ENCODE data around the gene CA12. TPM values are rescaled to one million over a fixed set of nuclear protein-coding genes. Genes with fewer than 3 reads are reported as not detected.

CA12 gene
- 100 to 1,000 TPM; 141 to 645 (median 213) TPM for total RNA-seq
- long read RNA-seq, donor 1, full-length matches to known transcripts = 97 of 370 reads
- long read RNA-seq, donor 1, partial matches to known transcripts = 229 of 370 reads
- long read RNA-seq, donor 1, other reads (novel, unspliced or antisense) = 44 of 370 reads
- long read RNA-seq, donor 2, full-length matches to known transcripts = 83 of 138 reads
- long read RNA-seq, donor 2, partial matches to known transcripts = 22 of 138 reads
- long read RNA-seq, donor 2, other reads (novel, unspliced or antisense) = 33 of 138 reads

- no peaks in the 10 kb centered on the region for H3K36me3 ChIP-seq (ENCODE audit: low read depth)
- intact Hi-C loops (cut with DNase I, micrococcal nuclease) = no loop called here
- H3K4me3 ChIP-seq = peak within 1 kb of the TSS; percentile 35
- ATAC-seq = peak; percentile 82
- peak; percentile 76 to 85 (median 81) for DNase-seq
- H3K4me1 ChIP-seq (ENCODE audit: low read depth) = no peaks in the 10 kb centered on the region
- no peaks in the 10 kb centered on the region for H3K9me3 ChIP-seq
- TF ChIP-seq CTCF (IDR thresholded peaks at IDR 0.05) = no peak
Observed at GRCh38 chr15:63381301-63382204, at the start of gene CA12. TSS of gene CA12 (minus strand) at chr15:63381846. CDS start at chr15:63381720, 126 bp downstream.

- no peak for DNase-seq
- H3K4me3 ChIP-seq = no peak overlapping the region
- no peak for ATAC-seq
- no peaks in the 10 kb centered on the region for H3K9me3 ChIP-seq
- TF ChIP-seq CTCF (IDR thresholded peaks at IDR 0.05) = no peak
- intact Hi-C loops (cut with DNase I, micrococcal nuclease) = no loop called here
- no peaks in the 10 kb centered on the region for H3K36me3 ChIP-seq (ENCODE audit: low read depth)
- no peaks in the 10 kb centered on the region for H3K4me1 ChIP-seq (ENCODE audit: low read depth)
Observed at GRCh38 chr15:63430766-63431451, 49.3 kb upstream of the CA12 start.

GRCh38 chr15:63426552-63426951, 44.9 kb upstream of the CA12 start:
- Histone ChIP-seq H3K4me3 (no peak overlapping the region), H3K36me3 (ENCODE audit: low read depth) (no peaks in the 10 kb centered on the region), H3K9me3 (no peaks in the 10 kb centered on the region), H3K4me1 (ENCODE audit: low read depth) (no peaks in the 10 kb centered on the region)
- no peak for TF ChIP-seq CTCF (IDR thresholded peaks at IDR 0.05)
- intact Hi-C loops (cut with DNase I, micrococcal nuclease) = no loop called here
- DNase-seq (no peak), ATAC-seq (no peak)

- intact Hi-C loops (cut with DNase I, micrococcal nuclease) = no loop called here
- Histone ChIP-seq H3K4me3 (no peak overlapping the region), H3K4me1 (ENCODE audit: low read depth) (no peaks in the 10 kb centered on the region), H3K9me3 (no peaks in the 10 kb centered on the region), H3K36me3 (ENCODE audit: low read depth) (no peaks in the 10 kb centered on the region)
- no peak for TF ChIP-seq CTCF (IDR thresholded peaks at IDR 0.05)
- ATAC-seq = no peak
- DNase-seq = no peak
Observed at GRCh38 chr15:63425426-63425985, 43.9 kb upstream of the CA12 start.

- Histone ChIP-seq H3K4me3 (no peak overlapping the region), H3K36me3 (ENCODE audit: low read depth) (no peaks in the 10 kb centered on the region), H3K9me3 (no peaks in the 10 kb centered on the region), H3K4me1 (ENCODE audit: low read depth) (no peaks in the 10 kb centered on the region)
- intact Hi-C loops (cut with DNase I, micrococcal nuclease) = no loop called here
- no peak for TF ChIP-seq CTCF (IDR thresholded peaks at IDR 0.05)
- DNase-seq = no peak
- no peak for ATAC-seq
Observed at GRCh38 chr15:63422891-63423590, 41.4 kb upstream of the CA12 start.
